Caco-2 (cell line): ENCODE results near the gene CIB2. TPM values are rescaled to one million over a fixed set of nuclear protein-coding genes. Genes with fewer than 3 reads are reported as not detected.

Experiments used
- BruUV-seq: library from RNA; stranded (reverse); fragments of 400-500 nt; replicated peaks from 2 replicates; lab custom pipeline; 2021; lab: Mats Ljungman, UMichigan
- CTCF ChIA-PET: fragments of 300-600 bp; sonication (Branson Sonifier 250); formaldehyde crosslinking; loops from one replicate; lab custom pipeline; 2022; ENCODE audit warnings: antibody characterized with exemption; lab: Charles Lee
- POLR2A ChIA-PET: fragments of 300-600 bp; sonication (Branson Sonifier 250); formaldehyde crosslinking; loops from one replicate; lab custom pipeline; 2022; ENCODE audit warnings: antibody characterized with exemption; lab: Charles Lee
- DNase-seq, 2 experiments: peaks; one replicate each; pipeline versions ENCODE4 v3.0.0 to v3.0.0-alpha.2; 2020 to 2022
- H3K27me3 ChIP-seq: replicated peaks from 2 replicates; pipeline ENCODE4 v1.6.0; 2011; ENCODE audit warnings: low read length; ENCODE audit not compliant: control insufficient read depth, insufficient read depth
- H3K36me3 ChIP-seq: 2 replicates; pipeline ENCODE4 v1.5.1; 2011; ENCODE audit warnings: low read length; ENCODE audit not compliant: control insufficient read depth, insufficient read depth
- H3K4me1 ChIP-seq: fragments of 250-450 bp; sonication (Bioruptor Pico); 2 replicates; pipeline ENCODE4 v1.5.1; 2020; ENCODE audit warnings: mild to moderate bottlenecking
- H3K4me3 ChIP-seq: 2 replicates; pipeline ENCODE4 v1.5.1; 2011; ENCODE audit warnings: low read depth, mild to moderate bottlenecking, control low read depth, low read length
- H3K9me3 ChIP-seq: fragments of 250-450 bp; sonication (Bioruptor Pico); 2 replicates; pipeline ENCODE4 v1.5.1; 2020; ENCODE audit warnings: mild to moderate bottlenecking, moderate library complexity
- H3K27ac Mint-ChIP-seq: one replicate; pipeline ENCODE4 v1.8.0; 2022; ENCODE audit warnings: mixed read lengths; ENCODE audit not compliant: unreplicated experiment
- H3K27me3 Mint-ChIP-seq: one replicate; pipeline ENCODE4 v1.8.0; 2022; ENCODE audit warnings: mixed read lengths; ENCODE audit not compliant: insufficient read depth, unreplicated experiment
- H3K36me3 Mint-ChIP-seq: one replicate; pipeline ENCODE4 v1.8.0; 2022; ENCODE audit warnings: mild to moderate bottlenecking, mixed read lengths; ENCODE audit not compliant: insufficient read depth, unreplicated experiment
- H3K4me1 Mint-ChIP-seq: one replicate; pipeline ENCODE4 v1.8.0; 2022; ENCODE audit warnings: low read depth, mixed read lengths; ENCODE audit not compliant: unreplicated experiment
- H3K4me3 Mint-ChIP-seq: one replicate; pipeline ENCODE4 v1.8.0; 2022; ENCODE audit warnings: mild to moderate bottlenecking, moderate library complexity, mixed read lengths; ENCODE audit not compliant: unreplicated experiment
- H3K9me3 Mint-ChIP-seq: one replicate; pipeline ENCODE4 v1.8.0; 2022; ENCODE audit warnings: mixed read lengths; ENCODE audit not compliant: unreplicated experiment
- CTCF ChIP-seq, 2 experiments: fragments of 200-600 bp in 1 of 2; IDR thresholded peaks; 1 replicate in 1 of 2; 2 replicates in 1 of 2; pipeline versions ENCODE4 v1.5.1 to v1.8.0; 2011 to 2022; ENCODE audit warnings: antibody characterized with exemption in 1 of 2, control low read depth in 1 of 2, inconsistent platforms in 1 of 2, low read depth in 1 of 2, low read length in 1 of 2, mild to moderate bottlenecking in 1 of 2, moderate library complexity in 1 of 2; ENCODE audit not compliant: insufficient read depth in 1 of 2, severe bottlenecking in 1 of 2, unreplicated experiment in 1 of 2
- intact Hi-C: fragments of 100-400 bp; cut with micrococcal nuclease; formaldehyde crosslinking; loops from one replicate; pipeline ENCODE4 v1.10.0; 2022; ENCODE audit not compliant: unreplicated experiment
- total RNA-seq: library from RNA; stranded (reverse); gene quantifications from 2 replicates; pipeline ENCODE4 v1.2.3, GENCODE V29; 2022

CIB2 gene
- total RNA-seq, 1 experiment from 2014 or later: 0.75 TPM

- POLR2A ChIA-PET: no interaction called here
- H3K4me3 Mint-ChIP-seq: no peak overlapping the region
- no peak overlapping the region for H3K27ac Mint-ChIP-seq
- no peaks in the 10 kb centered on the region for H3K27me3 Mint-ChIP-seq
- no peaks in the 10 kb centered on the region for H3K36me3 ChIP-seq
- intact Hi-C loops: no loop called here
- CTCF ChIA-PET: no interaction called here
- no peak overlapping the region for H3K4me3 ChIP-seq
- no peaks in the 10 kb centered on the region for H3K4me1 ChIP-seq
- H3K4me1 Mint-ChIP-seq: peaks cover 9% of the 10 kb centered on the region
- no peak for TF ChIP-seq CTCF (IDR thresholded peaks at IDR 0.05; ENCODE audit: insufficient read depth in 1 of 2, low read depth in 1 of 2, low read length in 1 of 2, severe bottlenecking in 1 of 2, unreplicated experiment in 1 of 2)
- no peak for DNase-seq
- H3K36me3 Mint-ChIP-seq: no peaks in the 10 kb centered on the region
- no peaks in the 10 kb centered on the region for H3K9me3 Mint-ChIP-seq
- H3K27me3 ChIP-seq: no peaks in the 10 kb centered on the region
- no TSS peak for BruUV-seq
- no peaks in the 10 kb centered on the region for H3K9me3 ChIP-seq
Measured at GRCh38 chr15:78125267-78125666, 6.0 kb downstream of the CIB2 start.

- H3K4me3 Mint-ChIP-seq: no peak overlapping the region
- DNase-seq: no peak
- H3K27me3 Mint-ChIP-seq: no peaks in the 10 kb centered on the region
- no peaks in the 10 kb centered on the region for H3K4me1 Mint-ChIP-seq
- POLR2A ChIA-PET: no interaction called here
- intact Hi-C loops: no loop called here
- Histone ChIP-seq H3K9me3 (no peaks in the 10 kb centered on the region), H3K36me3 (no peaks in the 10 kb centered on the region), H3K4me1 (no peaks in the 10 kb centered on the region), H3K4me3 (no peak overlapping the region), H3K27me3 (no peaks in the 10 kb centered on the region)
- H3K36me3 Mint-ChIP-seq: no peaks in the 10 kb centered on the region
- CTCF ChIA-PET: interaction anchor here (1.6 kb wide), 1 partner anchor 12 kb away, joined by 5 read pairs; no protein-coding TSS in a partner anchor
- no TSS peak for BruUV-seq
- H3K27ac Mint-ChIP-seq: no peak overlapping the region
- no peaks in the 10 kb centered on the region for H3K9me3 Mint-ChIP-seq
- TF ChIP-seq CTCF (IDR thresholded peaks at IDR 0.05; ENCODE audit: insufficient read depth in 1 of 2, low read depth in 1 of 2, low read length in 1 of 2, severe bottlenecking in 1 of 2, unreplicated experiment in 1 of 2): no peak
Measured at GRCh38 chr15:78120523-78120922, 10.7 kb downstream of the CIB2 start.

- ChIA-PET CTCF (interaction anchor here (0.6 to 2.5 kb wide), 6 partner anchors 15 to 960 kb away, joined by 3 to 26 read pairs (median 4); no protein-coding TSS in a partner anchor), POLR2A (no interaction called here)
- H3K4me3 Mint-ChIP-seq: no peak overlapping the region
- TF ChIP-seq CTCF (IDR thresholded peaks at IDR 0.05; ENCODE audit: insufficient read depth in 1 of 2, low read depth in 1 of 2, low read length in 1 of 2, severe bottlenecking in 1 of 2, unreplicated experiment in 1 of 2): no peak
- no peak overlapping the region for H3K27ac Mint-ChIP-seq
- H3K4me1 Mint-ChIP-seq: peaks cover 7% of the 10 kb centered on the region
- no peaks in the 10 kb centered on the region for H3K36me3 Mint-ChIP-seq
- no peaks in the 10 kb centered on the region for H3K27me3 ChIP-seq
- H3K36me3 ChIP-seq: no peaks in the 10 kb centered on the region
- H3K9me3 ChIP-seq: no peaks in the 10 kb centered on the region
- H3K4me3 ChIP-seq: no peak overlapping the region
- no peaks in the 10 kb centered on the region for H3K4me1 ChIP-seq
- no peaks in the 10 kb centered on the region for H3K27me3 Mint-ChIP-seq
- DNase-seq: no peak
- intact Hi-C loops: no loop called here
- no peaks in the 10 kb centered on the region for H3K9me3 Mint-ChIP-seq
- BruUV-seq: no TSS peak
Measured at GRCh38 chr15:78112551-78112950, 18.7 kb downstream of the CIB2 start.
